Sciatic nerve (tissue), 2 donors: ENCODE data around the gene IL11RA. TPM values are rescaled to one million over a fixed set of nuclear protein-coding genes. Genes with fewer than 3 reads are reported as not detected.

Experiments
- ATAC-seq: fragments of 200-7000 bp; cut with Tn5 transposase; one replicate; pipeline ENCODE4 v1.9.1; 2020; ENCODE audit warnings: mild to moderate bottlenecking, moderate library complexity
- DNase-seq: peaks from one replicate; pipeline ENCODE4 v3.0.0-alpha.2; 2020; ENCODE audit warnings: low spot score
- intact Hi-C: fragments of 100-400 bp; cut with DNase I; formaldehyde crosslinking; loops from one replicate; pipeline ENCODE4 v1.14.2; 2022
- total RNA-seq: library from RNA; stranded (reverse); fragmentation: NEBNext Ultra II Directional; extraction: Animal tissue kit (Norgen Biotek cat#: 25700); gene quantifications from one replicate; pipeline ENCODE4 v1.2.1, GENCODE V29; 2021
- donor health status: DM: no; HTN: no; CAD: no.
- donor health status: DM: no; HTN: no; CAD: no.

Gene IL11RA
- total RNA-seq, 1 donor from 2014 or later, result 31.3 TPM

DNA sequence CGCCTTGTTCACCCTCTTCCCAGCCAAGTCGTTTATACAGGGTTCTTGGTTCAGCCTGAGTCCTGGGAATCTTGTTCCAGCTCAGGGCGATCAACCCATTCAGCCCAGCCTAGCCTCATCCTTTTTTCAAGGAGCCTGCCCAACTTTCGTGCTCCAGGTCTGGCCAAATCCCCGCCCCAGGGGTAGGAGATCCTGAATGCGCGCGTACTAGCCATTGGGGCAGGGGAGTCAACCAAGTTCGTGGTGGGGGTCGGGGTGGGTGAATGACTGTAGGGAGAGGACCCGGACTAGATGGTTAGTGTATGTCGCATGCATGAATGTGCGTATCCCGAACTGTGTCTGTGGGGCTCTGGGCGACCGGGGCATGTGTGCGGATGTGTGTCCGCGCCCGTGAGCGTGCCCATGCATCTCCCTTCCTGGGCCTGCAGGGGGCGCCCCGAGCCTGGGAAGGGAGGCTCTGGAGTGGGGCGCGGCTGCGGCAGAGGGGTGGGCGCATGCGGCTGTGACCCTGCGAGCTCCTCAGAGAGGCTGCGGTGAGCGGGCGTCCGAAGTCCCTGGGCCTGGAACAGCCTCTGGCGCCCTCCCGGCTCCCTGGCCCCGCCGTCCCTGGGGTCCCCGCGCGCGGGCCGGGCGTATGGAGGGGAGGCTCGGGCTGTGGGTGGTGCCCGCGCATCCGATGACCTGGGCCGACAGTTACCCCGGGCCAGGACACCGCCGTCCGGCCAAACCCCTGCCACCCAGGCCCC, 49.2 kb downstream of the IL11RA start:
- intact Hi-C loops, result loop anchor here (10.0 kb wide), 1 partner anchor 296 kb away; no protein-coding TSS in a partner anchor
- peak; percentile 84 for DNase-seq
- peak; percentile 89 for ATAC-seq

GRCh38 chr9:34701769-34702736, 50.1 kb downstream of the IL11RA start:
- peak; percentile 95 for ATAC-seq
- DNase-seq, result peak; percentile 94
- intact Hi-C loops, result loop anchor here (10.0 kb wide), 1 partner anchor 297 kb away; no protein-coding TSS in a partner anchor

- DNase-seq (no peak), ATAC-seq (no peak)
- intact Hi-C loops, result loop anchor here (10.0 kb wide), 1 partner anchor 302 kb away; no protein-coding TSS in a partner anchor
Measured at GRCh38 chr9:34707130-34707529, 55.1 kb downstream of the IL11RA start.

GRCh38 chr9:34709196-34709978, 57.4 kb downstream of the IL11RA start:
- ATAC-seq (peak; percentile 28), DNase-seq (no peak)
- intact Hi-C loops, result loop anchor here (10.0 kb wide), 1 partner anchor 305 kb away; no protein-coding TSS in a partner anchor

GRCh38 chr9:34710023-34710422, 58.0 kb downstream of the IL11RA start, which contains the start of gene CCL21:
Gene CCL21 (minus strand): TSS chr9:34710136. CDS start chr9:34710066, 70 bp downstream.
- intact Hi-C loops, result no loop called here
- peak; percentile 34 for ATAC-seq
- DNase-seq, result no peak

Other genes starting within 250 kb of the IL11RA start
- gene FAM219A, start 193.6 kb upstream of the IL11RA start, total RNA-seq, result 29.8 TPM
- 0.58 TPM for gene DNAI1, start 193.4 kb upstream of the IL11RA start, total RNA-seq
- 23.5 TPM for gene ENHO, start 129.2 kb upstream of the IL11RA start, total RNA-seq
- 23.2 TPM for gene CNTFR, start 62.5 kb upstream of the IL11RA start, total RNA-seq
- gene RPP25L, start 40.1 kb upstream of the IL11RA start, total RNA-seq, result 17.0 TPM
- gene DCTN3, start 31.7 kb upstream of the IL11RA start, total RNA-seq, result 67.6 TPM
- gene ARID3C, start 23.1 kb upstream of the IL11RA start, total RNA-seq, result 1.2 TPM
- gene SIGMAR1, start 14.4 kb upstream of the IL11RA start, total RNA-seq, result 43.6 TPM
- gene GALT, start 5.5 kb upstream of the IL11RA start, total RNA-seq, result 48.9 TPM
- not detected for gene CCL27, start 10.5 kb downstream of the IL11RA start, total RNA-seq
- 1.3 TPM for gene CCL19, start 39.1 kb downstream of the IL11RA start, total RNA-seq
- not detected for gene CCL21, start 58.0 kb downstream of the IL11RA start, total RNA-seq